Transverse colon (tissue), 4 donors: ENCODE results near the gene RBM5.

Experiments
- CTCF ChIP-seq, 5 experiments: fragments of 200-600 bp in 3 of 5; fragments of 450-650 bp in 2 of 5; sonication (generic) in 3 of 5; IDR thresholded peaks; 1 replicate in 2 of 5; 2 replicates in 3 of 5; pipeline ENCODE4 v1.5.1; 2016 to 2017; ENCODE audit warnings: antibody characterized with exemption in 5 of 5, inconsistent platforms in 3 of 5, mild to moderate bottlenecking in 2 of 5, moderate library complexity in 1 of 5
- POLR2AphosphoS5 ChIP-seq, 3 donors: sonication (generic); formaldehyde crosslinking; IDR thresholded peaks; one replicate each; pipeline ENCODE4 v1.6.1; 2016; ENCODE audit warnings: antibody characterized with exemption in 3 of 3

GRCh38 chr3:50047426-50047825 is 41.3 kb upstream of the RBM5 start:
- TF ChIP-seq CTCF (IDR thresholded peaks at IDR 0.05) (no peak), POLR2AphosphoS5 (IDR thresholded peaks at IDR 0.05) (no peak)
